HG03139 (cell line): ENCODE data around the gene SCUBE2.
"Not testable (repeated sequence)": the region's sequence is repeated elsewhere in the genome, so short reads cannot be mapped to it uniquely, and the experiment has no call there.

Source experiments
- ATAC-seq: cut with Tn5 transposase; IDR thresholded peaks from one replicate; pipeline ENCODE4 v1.9.1; 2021; ENCODE audit not compliant: unreplicated experiment

Gene SCUBE2

DNA sequence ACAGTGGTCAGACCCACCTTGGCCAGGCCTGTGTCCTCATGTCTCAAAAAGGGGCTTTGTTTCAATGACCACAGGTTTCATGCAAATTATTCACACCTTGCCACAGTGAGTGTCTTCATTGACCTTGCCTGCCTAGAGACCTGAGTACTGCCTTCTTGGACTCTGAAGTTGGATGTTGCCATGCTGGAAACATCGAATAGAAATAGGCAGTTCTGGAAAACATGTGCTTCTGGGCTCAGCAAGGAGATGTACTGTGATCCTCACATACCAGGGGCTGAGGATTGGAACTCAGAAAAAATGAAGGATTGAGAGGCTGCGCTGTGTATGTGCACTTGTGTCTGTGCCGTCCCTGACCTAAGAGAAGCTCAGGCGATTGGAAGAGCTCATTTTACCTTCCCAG lies 78.0 kb downstream of the SCUBE2 start:
- ATAC-seq = no peak

DNA sequence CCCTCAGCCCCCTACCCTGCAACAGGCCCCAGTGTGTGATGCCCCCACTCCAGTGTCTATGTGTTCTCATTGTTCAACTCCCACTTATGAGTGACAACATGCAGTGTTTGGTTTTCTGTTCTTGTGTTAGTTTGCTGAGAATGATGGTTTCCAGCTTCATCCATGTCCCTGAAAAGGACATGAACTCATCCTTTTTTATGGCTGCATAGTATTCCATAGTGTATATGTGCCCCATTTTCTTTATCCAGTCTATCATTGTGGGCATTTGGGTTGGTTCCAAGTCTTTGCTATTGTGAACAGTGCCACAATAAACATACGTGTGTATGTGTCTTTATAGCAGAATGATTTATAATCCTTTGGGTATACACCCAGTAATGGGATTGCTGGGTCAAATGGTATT lies 81.9 kb downstream of the SCUBE2 start:
- ATAC-seq = not testable (repeated sequence)

DNA sequence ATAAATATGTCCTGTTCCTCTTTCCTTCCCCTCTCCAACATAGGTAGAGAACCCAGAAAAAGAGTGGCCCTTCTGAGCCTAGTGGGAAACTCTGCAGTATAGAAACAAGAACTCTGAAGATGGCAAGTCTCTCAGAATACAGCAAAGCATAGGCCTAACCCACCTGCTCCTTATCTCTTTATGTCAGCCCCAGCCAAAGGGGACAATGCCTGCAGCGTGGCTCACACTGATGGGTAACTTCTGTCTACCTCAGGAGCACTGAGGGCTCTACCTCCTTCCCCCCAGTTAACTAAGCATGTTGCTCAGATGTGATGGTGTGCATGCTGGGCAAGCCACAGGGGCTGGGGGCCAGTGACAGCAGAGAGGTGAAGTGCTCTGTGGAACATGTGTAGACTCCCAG lies 82.7 kb downstream of the SCUBE2 start:
- no peak for ATAC-seq

DNA sequence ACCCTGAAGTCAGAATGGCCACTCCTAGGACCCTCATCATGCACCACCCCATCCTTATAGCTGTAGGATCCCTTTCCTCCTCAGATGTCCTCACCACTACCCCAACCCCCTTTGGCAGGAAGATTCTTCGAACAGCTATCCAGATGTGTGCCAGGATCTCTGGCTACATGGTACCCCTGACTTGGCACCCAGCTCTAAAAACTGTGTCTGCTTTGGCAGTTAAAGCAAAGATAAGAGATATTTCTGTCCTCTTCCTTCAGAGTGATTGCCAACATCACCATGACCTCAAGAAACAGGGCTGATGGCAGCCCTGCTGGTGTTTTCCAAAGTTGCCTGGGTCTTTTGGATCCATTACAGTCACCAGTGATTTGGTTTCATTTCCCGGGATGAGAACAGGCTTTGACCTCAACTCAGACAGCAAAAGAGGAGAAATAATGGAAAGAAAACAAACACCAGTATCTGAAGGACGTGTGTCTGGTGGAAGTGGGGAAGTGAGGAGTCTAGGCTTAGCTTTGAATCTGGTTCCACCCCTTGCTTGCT lies 83.3 kb downstream of the SCUBE2 start:
- no peak for ATAC-seq

DNA sequence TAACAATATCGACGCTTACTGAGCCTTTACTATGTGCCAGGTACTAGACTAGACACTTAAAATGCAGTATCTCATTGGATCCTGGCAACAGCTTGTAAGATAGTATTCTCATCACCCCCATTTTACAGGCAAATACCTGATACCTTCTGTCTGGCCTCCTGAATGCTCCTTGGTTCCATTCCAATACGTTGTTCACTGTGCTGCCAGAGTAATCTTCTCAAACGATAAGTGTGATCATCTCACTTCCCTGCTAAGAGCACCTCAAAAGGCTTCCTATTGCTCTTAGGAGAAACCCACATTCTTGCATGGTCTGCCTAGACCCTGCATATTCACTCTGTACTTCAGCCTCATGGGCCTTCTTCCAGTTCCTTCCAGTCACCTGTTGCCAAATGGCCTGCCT lies 86.3 kb downstream of the SCUBE2 start:
- ATAC-seq = no peak

DNA sequence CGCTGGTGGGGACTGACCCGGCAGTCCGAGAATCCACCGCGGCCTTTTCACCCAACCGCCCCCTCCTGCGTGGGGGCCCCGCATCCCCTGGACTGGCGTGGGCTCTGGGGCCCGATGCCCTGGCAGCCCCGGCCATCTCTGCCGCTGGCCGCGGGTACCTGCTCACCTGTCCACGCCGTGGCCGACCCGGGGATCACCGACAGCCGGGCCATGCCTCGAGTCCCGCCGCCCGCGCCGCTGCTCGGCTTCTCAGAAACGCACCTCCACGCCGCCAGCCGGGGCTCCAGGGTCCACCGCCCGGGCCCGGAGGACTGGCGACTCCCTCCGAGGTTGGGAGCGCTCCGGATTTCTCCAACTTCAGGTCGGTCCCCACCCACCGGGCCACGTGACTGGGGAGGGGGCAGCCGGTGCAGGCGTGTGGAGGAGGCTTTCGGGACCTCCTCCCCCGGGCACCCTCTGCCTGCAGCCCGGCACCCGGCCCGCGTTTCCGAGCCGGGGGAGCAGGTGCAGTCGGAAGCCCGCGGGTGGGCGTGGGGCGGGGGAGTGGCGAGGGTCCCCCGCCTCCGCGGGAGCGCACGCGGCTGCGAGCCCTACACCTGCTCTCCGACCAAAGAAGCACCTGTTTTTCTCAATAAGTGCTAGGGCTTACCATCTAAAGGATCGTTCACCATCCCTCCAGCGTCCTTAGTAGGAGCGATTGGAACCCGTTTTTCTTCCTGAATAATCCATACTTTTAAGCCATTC lies 87.0 kb downstream of the SCUBE2 start:
- no peak for ATAC-seq

DNA sequence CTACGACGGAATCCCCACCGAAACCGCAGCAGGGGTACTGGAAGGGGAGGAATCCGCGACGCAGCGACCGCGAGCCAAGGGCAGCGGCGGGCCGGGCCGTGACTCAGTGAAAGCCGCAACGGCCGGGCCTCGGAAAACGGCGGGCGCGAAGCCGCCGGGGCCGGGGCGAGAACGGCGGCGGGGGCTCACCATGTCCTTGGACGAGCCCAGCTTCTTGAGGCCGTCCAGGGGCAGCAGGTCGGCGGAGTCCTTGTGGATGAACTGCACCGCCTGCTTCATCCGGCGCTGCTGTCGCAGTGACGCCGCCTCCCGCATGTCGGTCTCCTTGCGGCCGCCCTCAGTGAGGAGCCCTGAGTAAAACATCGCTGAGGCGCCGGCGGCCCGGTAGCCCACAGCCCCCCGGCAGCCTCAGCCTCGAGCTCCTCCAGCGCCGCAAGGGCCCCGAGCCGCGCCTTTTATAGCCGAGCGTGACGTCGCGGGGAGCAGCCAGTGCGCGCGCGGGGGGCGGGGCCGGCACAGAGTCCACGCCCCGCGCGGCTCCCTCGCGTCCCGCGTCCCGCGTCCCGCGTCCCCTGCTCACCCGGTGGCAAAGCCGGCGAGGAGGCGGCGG lies 87.7 kb downstream of the SCUBE2 start, which contains the start of gene NRIP3:
Gene NRIP3 (minus strand): TSS at position 429 of the 610 bp plus-strand sequence. CDS start 66 bp downstream, at position 363.
- no peak for ATAC-seq

DNA sequence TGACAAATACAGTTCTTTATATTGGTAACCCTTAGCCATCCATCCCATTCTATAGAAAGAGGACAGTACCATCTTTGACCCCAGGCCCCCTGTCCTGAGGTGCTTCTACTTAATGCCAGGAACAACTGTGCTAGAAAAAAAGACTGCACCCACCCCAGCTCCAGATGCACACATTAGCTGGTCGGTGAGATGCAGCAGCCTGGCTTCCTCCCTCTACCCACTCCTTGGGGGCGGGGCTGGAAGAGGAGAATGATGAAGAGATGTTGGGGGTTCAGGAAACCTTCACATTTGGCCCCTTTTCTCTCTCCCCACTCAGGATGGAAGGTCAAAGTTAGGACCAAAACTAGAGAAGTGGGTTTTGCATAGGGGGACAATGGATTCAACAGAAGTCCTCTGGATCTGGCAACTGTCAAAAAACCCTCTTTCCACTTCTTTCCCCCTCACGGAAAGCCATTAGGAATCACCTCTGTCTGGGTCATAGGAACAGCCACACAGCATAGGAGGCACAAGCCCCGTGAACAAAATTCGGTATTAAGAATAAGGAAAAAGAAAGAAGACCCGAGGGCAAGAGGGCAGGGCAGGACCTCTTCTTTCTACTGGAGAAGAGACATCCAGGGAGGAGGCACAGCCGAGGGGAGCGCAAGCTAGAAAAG lies 88.4 kb downstream of the SCUBE2 start:
- ATAC-seq = no peak

DNA sequence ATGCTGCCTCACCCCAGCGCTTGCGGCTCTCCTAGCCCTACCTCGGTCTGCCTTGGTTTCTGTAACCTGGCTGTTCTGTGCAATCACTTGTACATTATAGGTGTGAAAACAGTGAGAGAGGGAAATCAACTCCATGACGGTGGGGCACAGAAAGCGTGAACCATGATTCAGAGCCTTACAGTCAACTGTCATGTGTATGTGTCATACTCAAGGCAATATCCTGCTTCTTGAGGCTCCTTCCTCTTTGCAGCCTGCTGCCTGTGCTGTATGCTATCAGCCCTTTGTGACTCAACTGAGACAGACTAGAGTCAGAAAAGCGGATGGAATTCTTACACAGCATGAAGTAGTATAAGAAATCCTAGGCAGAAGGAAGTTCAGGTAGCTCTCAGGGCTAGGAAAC lies 89.7 kb downstream of the SCUBE2 start:
- ATAC-seq = no peak

DNA sequence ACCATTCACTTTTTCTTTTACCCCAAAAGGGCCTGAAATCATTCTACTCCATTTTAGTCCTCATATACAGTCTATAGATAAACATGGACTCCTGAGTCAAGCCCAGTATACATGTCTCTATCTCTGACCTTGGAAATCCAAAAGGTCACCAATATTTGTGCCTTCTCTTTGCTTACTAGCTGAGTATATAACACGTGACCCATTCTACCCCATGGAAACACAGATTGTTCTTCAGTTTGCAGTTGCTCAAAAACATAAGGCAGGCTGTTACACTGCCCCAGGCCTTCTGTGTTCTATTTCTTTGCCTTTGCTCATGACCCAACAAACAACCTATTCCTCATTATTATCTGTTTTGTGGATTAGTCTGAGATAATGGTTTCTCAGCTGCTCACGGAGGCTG lies 93.4 kb downstream of the SCUBE2 start:
- ATAC-seq = no peak

DNA sequence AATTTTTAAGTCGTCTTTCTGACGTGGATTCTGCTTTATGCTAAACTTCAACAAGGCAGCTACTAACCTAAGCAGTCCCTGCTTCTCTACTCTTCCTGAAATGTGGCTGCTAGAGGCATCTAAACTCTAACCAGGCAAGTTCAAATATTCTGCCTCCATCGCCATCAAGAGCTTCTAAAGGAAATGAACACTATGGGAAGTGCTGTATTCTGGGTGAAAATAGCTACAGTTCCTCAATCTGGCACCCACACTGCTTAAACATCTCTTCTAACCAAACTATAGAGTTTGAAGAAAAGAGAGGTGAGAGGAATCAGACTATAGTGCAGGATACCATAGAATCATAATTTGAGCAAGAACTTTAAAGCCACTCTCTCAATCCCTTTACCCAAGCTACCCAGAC lies 93.9 kb downstream of the SCUBE2 start:
- no peak for ATAC-seq

DNA sequence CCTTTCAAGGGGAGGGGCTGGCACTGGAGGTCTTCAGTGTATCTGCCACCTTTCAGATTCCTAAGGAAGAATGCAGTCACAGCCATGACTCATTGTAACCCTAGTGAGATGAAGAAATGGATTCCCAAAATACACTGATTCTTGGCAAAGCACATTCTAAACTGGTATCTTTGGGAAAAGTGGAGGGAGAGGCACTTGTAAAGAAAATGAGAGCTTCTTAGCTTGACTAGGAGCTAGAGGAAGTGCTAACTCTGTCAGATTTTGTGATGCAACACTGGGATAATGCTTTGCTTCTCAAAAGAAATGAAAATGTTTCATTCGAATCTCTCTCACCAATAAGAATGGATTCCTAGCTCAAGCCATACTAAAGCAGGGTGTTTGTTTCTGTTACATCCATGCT lies 101.9 kb downstream of the SCUBE2 start:
- no peak for ATAC-seq

DNA sequence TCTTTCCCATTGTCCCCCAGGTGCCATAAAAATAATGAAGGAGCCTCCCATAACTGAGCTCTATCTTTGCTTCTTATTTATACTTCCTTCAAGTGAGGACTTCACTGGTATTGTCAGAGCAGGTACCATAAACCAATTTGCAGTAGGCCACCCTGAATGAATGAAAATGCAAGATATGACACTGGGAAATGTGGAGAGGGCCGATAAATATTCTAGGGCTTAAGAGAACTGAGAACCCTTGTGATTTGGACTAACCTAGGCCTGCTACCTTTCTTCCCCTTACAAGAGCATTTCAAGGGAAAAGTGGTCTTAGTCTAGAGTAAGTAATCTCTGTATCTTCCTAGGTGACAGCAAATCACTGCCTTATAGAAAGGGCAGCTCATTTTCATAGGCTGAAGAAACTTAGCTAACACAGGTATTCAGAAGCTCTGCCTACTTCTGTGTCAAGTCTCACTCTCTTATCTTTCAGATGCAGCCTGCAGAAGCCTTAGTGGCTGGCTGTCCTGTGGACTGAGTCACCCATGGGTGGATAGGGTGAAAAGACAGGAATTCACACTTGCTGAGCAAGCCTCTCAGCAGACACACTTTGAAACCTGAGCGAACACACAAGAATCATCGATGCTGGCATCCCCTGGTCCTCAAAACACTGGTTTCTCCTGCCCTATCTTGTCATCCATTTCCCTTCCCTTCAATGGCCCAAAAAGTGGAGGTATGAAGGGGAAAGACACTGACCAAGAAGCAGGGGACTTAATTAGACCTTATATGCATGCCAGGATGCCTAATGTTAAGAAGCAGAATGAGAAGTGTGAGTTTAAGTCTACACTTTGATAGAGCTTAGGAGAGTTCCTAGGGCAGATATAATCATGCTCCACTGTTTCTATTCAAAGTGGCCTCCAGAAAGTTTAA lies 102.8 kb downstream of the SCUBE2 start:
- no peak for ATAC-seq

DNA sequence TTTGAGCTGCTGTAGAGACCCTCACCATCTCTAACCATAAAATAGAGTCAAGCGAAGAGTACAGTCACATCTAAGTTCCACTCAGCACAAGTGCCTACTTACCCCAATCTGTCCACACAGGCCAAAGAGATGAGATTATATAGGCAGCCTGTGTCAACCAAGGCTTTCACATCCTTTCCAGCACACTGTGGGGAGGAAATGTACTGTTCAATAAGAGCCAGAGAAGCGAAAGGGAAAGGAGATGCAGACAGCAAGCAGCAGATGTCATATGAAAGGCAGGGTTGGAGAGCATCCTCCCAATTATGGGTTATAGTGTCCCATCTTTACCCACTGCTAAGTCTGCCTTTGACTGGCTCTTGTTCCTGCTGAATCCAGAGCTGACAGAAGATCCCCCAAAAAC lies 104.0 kb downstream of the SCUBE2 start:
- ATAC-seq = no peak

DNA sequence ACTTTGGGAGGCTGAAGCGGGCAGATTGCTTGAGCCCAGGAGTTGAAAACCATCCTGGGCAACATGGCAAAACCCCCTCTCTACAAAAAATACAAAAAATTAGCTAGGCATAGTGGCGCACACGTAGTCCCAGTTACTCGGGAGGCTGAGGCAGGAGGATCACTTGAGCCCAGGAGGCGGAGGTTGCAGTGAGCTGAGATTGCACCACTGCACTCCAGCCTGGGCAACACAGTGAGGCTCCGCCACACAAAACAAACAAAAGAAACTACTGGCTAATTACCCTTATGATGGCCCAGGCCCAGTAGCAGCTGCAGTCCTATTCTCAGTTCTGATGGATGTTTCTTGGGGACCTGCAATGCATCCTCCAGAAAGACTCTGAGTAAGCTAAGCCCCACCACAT lies 104.6 kb downstream of the SCUBE2 start:
- ATAC-seq = not testable (repeated sequence)

DNA sequence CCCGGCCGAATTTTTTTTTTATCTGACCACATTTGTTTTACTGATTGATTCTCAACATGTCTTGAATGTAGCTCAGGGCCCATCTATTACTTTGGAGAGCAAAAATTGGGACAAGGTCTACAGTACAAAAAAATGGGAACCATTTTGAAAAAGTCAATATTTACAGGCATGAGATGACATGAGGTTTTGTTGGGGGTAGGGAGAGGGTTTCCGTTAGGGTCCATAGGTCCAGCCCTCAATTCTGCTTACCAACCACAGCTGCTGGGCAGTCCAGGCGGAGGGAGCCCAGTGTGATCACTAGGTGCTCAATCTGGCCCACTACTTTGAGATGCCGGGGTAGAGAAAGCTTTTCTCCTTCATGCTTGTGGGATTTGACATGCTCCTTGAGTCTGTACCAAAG lies 105.9 kb downstream of the SCUBE2 start:
- ATAC-seq = no peak

DNA sequence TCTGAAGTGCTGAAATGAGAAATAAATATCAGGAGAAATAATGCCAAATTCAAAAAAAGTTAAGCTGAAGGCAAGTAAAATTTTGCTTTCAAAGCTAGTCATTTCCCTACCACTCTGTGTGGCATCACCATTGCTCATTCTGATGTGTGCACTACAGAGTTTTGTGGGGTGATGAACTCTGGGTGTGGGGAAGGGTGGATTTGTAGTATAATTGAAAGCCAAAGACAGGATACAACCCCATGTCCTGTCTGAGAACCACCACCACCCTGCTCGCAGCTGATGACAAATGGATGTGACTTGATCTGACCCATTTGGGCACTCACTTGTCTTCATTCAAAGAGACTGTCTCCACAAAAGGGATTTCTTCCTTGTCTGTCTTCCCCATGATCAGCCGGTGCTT lies 107.8 kb downstream of the SCUBE2 start:
- no peak for ATAC-seq

DNA sequence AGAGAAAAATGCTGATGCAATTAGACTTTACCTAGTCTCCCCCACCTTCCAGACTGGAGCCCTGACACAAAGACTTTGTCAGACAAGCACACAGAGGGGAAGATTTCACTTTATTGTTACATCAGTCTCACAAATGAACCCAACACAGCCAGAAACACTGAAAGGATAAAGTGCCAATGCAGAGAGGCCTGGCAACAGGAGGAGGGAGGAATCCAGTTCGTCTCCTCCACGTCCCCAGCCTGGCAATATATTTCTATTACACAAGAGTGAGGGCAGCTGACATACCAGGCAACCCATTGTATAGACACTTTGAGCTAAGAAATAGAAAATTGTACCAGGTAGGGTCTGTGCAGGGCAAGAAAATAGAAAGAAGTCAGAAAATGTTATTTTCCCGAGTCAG lies 110.9 kb downstream of the SCUBE2 start:
- no peak for ATAC-seq

DNA sequence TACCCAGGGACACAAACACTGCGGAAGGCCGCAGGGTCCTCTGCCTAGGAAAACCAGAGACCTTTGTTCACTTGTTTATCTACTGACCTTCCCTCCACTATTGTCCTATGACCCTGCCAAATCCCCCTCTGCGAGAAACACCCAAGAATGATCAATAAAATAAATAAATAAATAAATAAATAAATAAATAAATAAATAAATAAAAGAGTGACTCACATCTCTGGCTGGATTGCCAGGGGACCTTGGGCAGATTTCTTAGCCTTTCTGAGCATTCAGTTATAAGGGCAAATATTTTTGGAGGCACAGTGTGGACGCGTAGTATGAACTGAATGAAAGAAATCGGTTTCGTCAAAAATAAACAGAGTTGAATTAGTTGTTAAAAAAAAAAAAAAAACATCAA lies 112.0 kb downstream of the SCUBE2 start:
- ATAC-seq = not testable (repeated sequence)

DNA sequence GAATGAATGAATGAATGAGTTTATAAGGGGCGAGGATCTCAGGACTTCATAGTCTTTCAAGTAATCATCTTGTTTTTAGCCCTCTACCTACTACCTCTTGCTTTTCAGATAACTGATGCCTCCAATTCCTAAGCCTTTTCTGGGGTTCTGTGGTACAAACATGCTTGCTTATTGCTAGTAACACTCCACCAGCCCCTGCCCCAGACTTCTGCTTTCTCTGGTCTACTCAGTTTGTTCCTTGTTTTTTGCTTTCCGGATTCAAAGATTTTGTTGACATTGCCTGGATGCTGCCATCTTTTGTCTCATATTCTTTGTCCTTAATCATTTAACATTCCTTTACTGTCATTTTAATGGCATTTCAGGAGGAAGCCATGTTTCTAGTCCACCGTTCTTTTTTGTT lies 118.3 kb downstream of the SCUBE2 start:
- no peak for ATAC-seq

DNA sequence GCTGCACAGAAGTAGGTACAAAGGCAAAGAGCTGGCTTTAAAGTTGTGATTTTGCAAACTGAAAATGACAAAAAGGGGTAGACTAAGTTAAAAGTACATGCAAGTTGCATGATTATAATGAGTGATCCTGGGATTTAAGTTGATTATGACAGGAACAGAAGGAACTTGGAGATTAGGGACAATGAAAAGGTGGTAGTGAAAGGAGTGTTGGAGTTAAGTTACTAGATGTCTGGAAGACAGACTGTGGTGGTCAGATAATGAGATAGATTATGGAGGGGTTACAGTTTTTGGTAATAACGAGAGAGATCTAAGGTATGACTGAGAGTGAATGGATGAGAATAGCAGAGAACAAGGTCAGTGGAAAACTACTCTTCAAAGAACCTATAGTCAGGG lies 119.5 kb downstream of the SCUBE2 start:
- no peak for ATAC-seq
